NCI-H748 treated with DMSO at 0.1 percent for 48 hours (cell line): ENCODE measurements around the gene MFAP2.
"Not testable (repeated sequence)": the region's sequence is repeated elsewhere in the genome, so short reads cannot be mapped to it uniquely, and the experiment has no call there.

Source experiments
- DNase-seq: peaks from one replicate; lab custom pipeline; 2025; lab: John Stamatoyannopoulos, UW

Gene MFAP2

DNA sequence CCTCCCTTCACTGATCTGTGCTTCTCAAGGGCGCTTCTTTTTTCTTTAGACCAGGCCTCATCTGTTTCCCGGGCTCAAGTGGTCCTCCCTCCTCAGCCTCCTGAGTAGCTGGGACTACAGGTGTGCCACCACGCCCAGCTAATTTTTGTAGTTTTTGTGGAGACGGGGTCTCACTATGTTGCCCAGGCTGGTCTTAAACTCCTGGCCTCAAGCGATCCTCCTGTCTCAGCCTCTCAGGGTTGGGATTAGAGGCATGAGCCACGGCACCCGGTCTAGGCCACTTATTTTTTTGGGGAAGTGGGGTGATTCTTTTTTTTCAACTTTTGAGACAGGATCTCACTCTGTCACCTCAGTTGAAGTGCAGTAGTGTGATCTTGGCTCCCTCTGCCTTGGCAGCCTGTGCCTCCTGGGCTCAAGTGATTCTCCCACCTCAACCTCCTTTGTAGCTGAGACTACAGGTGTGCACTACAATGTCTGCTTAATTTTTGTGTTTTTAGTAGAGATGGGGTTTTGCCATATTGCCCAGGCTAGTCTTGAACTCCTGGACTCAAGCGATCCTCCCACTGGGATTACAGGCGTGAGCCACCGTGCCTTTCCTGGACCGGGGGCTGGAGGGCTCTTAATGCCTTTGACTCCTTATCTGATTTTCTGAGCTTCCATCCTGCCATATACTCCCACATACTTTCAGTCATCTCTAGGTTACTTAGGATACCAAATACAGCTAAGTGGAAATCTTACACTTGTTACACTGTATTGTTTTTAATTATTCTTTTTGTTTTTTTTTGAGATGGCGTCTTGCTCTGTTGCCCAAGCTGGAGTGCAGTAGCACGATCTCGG, 18.9 kb downstream of the MFAP2 start:
- DNase-seq, result no peak

DNA sequence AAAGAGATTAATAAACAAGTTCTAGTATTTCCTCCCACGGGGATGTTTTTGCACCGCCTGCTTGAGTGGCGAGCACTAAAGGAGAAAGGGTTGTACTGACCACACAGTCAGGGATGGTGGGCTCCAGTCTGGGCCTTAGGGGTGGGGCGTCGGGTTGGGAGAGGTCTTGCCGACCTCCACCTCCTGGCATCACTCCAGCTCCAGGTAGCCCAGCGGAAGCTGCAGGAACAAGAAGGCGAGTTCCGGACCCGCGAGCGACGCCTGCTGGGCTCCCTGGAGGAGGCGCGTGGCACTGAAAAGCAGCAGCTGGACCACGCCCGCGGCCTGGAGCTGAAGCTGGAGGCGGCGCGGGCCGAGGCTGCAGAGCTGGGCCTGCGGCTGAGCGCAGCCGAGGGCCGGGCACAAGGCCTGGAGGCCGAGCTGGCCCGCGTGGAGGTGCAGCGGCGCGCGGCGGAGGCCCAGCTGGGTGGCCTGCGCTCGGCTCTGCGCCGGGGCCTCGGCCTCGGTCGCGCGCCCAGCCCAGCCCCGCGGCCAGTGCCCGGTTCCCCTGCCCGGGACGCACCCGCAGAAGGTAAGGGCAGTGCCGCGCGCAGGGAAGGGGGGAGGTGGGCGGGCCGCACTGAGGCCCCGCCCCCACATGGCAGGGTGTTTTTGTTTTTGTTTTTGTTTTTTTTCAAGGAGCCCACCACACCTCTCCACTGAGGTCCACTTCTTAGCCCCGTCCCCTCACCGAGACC, 19.7 kb downstream of the MFAP2 start:
- DNase-seq, result peak; percentile 24

DNA sequence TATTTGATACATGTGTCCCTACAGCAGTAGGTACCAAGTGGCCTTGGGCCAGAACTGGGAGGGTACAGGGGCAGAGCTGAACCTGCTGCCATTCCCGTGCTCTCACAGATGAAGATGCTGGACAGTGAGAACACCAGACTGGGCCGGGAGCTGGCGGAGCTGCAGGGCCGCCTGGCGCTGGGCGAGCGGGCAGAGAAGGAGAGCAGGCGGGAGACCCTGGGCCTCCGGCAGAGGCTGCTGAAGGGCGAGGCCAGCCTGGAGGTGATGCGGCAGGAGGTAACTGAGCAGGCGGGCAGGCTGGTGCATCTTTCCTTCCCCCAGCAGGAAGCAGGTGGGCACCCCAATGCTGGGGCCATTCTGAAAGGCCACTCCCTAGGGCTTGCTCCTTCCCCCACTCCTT, 21.9 kb downstream of the MFAP2 start:
- DNase-seq, result no peak

DNA sequence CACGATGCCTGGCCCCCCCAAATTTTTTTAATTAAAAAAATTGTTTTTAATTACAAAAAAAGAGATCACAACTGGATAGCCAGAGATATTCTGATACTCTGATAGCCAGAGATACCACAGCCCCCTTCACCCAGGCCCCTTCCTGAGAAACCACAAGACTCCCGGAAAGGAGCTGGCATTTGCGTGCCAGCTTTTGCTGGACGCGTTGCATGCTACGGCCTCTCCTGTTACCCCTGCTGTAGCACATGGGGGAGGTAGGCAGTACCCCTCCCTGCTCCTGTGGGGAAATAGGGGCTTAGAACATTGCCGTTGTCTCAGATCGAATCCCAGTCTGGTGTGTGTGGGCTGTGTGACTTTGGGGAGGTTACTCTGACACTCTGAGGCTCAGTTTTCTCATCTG, 22.7 kb downstream of the MFAP2 start:
- DNase-seq, result no peak

DNA sequence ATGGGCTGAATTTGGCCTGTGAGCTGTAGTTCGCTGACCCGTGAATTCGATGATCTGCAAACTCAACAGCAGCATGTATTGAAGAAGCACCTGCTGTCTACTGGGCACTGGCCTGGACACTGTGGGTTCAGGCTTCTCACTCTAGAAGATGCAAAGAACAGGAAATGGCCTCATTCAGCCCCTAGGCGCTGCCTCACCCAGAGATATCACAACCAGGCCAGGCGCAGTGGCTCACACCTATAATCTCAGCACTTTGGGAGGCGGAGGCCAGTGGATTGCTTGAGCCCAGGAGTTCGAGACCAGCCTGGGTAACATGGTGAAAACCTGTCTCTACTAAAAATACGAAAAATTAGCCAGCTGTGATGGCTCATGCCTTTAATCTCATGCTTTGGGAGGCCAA, 23.6 kb downstream of the MFAP2 start:
- DNase-seq, result no peak

DNA sequence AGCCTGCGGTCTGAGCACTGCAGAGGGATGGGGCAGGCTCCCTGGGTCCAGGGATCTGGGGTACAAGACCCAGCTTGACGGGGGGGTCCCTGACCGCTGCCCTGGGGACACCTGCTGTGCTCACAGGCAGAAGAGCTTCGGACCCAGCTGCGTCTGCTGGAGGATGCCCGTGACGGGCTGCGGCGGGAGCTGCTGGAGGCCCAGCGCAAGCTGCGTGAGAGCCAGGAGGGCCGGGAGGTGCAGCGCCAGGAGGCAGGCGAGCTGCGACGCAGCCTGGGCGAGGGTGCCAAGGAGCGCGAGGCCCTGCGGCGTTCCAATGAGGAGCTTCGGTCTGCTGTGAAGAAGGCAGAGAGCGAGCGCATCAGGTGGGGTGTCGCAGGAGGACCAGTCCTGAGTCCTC, 25.2 kb downstream of the MFAP2 start:
- DNase-seq, result no peak

DNA sequence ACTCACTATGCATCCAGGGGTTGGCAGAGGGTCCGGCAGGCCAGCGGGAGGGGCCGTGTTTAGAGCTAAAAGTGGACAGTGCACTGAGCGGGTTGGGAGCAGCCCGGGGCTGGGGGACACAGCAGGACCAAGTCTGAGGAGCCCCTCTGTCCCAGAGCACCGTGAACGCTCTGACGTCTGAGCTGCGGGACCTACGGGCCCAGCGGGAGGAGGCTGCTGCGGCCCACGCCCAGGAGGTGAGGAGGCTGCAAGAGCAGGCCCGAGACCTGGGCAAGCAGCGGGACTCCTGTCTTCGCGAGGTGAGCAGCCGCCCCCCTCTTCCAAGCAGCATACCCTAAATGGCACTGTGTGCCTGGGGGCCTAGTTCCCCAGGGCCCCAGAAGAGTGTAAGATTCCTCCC, 25.8 kb downstream of the MFAP2 start:
- DNase-seq, result no peak

DNA sequence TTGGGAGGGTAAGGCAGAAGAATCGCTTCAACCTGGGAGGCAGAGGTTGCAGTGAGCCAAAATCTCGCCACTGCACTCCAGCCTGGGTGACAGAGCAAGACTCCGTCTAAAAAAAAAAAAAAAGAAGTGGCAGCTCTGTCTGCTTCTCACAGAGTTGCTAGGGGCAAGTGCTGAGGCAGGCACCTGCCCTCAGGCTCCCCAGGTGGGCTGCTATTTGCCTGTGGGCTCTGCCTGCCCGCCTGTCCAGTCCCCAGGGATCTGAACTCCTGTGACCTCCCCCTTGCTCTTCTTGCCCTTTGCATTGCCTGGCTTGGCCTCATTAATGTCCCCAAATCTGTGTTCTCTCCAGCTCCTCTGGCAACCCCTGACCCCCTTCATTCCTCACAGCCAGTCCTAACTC, 28.0 kb downstream of the MFAP2 start:
- not testable (repeated sequence) for DNase-seq

DNA sequence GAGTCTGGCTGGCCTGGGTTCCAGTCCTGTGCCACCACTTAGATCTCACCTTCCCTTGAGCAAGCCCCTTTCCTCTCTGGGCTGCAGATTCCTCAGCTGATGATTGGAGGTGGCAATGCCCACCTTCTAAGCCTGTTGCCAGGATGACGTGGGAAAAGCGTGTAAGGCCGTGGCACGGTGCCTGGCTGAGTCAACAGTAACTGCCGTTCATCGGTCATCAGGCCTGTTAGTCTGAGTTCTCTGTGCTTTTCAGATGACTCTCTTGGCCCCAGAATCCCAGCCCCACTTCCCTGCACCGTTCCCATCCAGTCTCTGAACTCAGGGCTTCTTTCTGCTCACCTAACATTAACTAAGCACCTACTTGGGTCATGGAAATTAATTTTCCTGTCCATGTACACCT, 31.4 kb downstream of the MFAP2 start:
- DNase-seq, result not testable (repeated sequence)

DNA sequence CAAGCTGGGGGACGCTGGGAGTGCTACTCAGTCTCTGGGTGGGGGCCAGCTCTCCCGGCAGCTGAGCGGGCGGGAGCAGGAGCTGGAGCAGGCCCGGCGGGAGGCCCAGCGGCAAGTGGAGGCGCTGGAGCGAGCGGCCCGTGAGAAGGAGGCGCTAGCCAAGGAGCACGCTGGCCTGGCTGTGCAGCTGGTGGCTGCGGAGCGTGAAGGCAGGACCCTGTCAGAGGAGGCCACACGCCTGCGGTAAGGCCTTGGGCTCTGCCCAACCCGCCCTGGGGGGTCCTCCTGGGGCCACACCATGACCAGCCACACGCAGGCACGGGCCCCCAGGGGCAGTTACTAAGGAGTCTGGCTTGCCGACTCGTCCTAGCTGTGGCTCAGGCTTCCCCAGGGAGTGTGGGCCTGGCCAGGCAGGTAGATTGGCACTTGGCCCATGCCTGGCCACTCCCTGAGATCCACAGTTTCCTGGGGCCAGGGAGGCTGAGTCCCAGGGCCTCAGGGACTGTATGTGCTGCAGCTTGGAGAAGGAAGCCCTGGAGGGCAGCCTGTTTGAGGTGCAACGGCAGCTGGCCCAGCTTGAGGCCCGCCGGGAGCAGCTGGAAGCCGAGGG, 32.0 kb downstream of the MFAP2 start:
- not testable (repeated sequence) for DNase-seq

DNA sequence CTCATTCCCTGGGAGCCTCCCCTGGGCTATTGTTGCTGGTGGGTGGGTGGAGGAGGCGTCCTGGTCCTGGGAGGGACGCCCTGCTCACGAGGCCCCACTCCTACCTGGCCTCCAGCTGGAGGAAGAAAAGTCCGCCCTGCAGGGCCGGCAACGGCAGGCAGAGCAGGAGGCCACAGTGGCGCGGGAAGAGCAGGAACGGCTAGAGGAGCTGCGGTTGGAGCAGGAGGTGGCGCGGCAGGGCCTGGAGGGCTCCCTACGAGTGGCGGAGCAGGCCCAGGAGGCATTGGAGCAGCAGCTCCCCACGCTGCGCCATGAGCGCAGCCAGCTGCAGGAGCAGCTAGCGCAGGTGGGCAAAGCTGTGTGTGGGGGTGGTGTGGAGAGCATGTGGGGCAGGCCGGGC, 33.8 kb downstream of the MFAP2 start:
- DNase-seq, result no peak

DNA sequence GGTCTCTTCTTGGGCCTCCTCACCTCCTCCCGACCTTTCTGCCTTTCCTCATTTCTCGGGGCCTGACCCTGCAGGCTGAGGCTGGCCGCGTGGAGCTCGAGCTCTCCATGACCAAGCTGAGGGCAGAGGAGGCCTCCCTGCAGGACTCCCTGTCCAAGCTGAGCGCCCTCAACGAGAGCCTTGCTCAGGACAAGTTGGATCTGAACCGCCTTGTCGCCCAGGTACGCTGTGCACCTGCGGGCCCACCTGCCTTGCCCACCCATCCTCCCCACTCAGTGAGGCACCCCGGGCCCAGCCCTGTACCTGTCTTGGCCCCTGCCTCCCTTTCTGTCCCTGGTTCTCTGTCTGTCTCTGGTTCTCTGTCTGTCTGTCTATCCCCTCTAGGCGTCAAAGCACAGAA, 34.2 kb downstream of the MFAP2 start:
- not testable (repeated sequence) for DNase-seq

DNA sequence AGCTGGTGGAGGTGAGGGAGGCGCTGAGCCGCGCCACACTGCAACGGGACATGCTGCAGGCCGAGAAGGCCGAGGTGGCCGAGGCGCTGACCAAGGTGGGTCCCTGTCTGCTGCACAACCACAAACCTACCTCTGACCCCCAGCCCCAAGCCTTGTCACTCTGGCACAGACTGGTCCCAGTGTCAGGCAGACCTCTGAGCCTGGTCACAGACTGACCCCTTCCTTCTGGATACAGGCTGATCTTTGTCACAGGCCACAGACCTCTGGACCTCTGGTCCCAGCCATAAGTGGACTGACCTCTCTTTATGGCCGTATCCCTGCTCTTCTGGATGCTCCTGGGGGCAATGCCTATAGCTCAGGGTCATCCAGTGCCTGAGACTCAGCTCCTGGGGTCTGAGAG, 34.9 kb downstream of the MFAP2 start:
- DNase-seq, result not testable (repeated sequence)

DNA sequence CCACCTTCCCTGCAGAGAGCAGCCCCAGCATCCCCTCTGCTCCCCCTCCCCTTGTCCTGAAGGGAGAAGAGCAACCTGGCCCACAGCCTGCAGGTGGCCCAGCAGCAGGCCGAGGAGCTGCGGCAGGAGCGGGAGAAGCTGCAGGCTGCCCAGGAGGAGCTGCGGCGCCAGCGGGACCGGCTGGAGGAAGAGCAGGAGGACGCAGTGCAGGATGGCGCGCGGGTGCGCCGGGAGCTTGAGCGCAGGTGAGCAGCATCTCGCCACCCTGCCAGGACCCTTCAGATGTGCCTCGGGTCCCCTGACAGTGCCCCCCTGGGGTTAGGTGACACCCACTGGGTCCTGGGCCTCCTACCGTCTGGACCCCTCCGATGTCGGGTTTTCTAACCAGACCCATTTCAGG, 36.4 kb downstream of the MFAP2 start:
- no peak for DNase-seq

DNA sequence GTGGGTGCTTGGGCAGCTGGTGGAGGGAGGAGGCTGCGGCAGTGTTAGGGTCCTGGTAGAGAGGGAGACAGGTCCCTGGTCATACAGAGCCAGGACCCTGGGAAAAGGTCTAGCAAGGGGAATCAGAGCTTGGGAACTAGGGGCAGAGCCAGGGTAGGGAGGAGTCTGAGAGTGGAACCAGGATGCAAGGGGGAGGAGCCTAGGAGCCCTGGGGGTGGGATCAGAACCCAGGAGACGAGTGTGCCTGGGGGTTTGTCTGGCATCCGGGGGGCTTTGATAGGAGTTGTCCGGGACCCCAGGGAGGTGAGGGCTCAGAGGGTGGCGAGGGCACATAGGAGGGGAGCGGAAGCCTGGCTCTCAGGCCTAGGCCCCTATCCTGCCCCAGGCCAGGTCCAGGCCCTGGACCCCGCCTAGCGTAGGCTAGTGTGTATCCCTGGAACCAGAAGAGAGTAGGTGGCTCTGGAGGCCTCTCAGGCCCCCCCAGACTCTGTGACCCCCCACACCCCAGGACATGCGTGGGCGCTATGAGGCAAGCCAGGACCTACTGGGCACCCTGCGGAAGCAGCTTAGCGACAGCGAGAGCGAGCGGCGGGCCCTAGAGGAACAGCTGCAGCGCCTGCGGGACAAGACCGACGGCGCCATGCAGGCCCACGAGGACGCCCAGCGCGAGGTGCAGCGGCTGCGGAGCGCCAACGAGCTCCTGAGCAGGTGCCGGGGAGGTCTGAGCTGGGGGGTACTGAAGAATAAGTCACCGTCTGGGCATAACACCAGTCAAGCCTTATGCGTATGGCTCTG, 40.8 kb downstream of the MFAP2 start:
- DNase-seq, result not testable (repeated sequence)

DNA sequence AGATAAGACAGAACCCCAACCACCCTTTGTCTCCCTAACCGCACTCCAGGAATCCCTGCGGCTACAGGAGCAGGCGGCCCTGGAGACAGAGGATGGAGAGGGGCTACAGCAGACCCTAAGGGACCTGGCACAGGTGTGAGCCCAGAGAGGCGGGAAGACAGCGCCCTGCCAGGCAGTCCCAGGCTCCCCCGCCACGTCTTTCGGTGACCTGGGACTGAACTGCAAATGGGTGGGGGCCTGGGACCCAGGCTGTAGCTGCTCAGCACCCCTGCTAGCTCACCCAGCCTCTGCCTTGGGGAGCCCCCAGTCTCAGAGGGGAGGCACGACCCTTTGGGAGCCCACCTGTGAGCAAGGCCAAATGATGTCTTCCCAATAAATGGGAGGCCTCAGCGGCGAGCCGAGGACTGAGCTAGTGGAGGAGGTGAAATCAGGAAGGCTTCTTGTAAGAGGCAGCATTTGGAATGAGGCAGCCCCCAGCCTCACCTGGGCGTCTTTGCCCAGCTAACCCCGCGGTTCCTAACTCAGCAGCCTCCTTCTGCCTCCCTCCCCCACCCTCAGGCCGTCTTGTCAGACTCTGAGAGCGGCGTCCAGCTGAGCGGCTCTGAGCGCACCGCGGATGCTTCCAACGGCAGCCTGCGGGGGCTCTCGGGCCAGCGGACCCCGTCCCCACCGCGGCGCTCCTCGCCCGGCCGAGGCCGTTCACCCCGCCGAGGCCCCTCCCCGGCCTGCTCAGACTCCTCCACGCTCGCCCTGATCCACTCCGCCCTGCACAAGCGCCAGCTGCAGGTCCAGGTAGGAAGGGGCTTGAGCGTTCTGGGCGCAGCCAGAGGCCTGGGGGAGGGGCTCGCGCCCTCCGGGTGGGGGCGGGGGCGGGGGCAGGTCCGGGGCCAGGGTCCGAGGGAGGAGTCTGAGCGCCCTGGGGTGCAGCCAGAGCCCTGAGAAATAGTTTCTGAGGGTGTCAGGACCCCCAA, 41.8 kb downstream of the MFAP2 start:
- no peak for DNase-seq

DNA sequence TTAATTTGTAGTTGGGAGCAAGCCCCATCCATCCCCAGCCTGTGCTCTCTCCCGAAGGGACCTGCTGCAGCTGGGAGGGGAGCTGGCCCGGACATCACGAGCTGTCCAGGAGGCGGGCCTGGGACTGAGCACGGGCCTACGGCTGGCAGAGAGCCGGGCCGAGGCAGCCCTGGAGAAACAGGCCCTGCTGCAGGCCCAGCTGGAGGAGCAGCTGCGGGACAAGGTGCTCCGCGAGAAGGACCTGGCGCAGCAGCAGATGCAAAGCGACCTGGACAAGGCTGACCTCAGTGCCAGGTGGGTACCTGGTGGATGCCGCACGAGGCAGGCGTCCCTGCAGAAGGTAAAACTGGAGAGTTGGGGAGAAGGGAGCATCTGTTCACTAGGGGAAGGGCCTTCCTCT, 43.8 kb downstream of the MFAP2 start:
- not testable (repeated sequence) for DNase-seq

DNA sequence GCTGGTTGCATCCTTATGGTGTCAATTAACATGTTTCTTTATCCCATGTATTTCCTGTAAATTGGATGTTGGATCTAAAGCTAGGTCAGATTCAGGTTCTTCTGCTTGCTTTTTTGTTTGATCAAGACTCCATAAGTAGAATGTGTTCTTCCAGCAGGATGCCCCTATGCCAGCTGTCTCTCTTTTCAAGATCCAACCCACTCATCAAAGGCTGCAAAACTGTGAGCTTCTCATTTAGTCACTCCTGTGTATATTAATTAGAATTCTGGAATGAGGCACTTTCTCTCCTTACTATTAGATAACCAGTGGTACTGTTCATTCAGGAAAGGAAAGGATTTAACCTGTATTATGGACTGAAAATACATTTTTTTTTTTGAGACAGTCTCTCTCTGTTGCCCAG, 46.5 kb downstream of the MFAP2 start:
- not testable (repeated sequence) for DNase-seq

DNA sequence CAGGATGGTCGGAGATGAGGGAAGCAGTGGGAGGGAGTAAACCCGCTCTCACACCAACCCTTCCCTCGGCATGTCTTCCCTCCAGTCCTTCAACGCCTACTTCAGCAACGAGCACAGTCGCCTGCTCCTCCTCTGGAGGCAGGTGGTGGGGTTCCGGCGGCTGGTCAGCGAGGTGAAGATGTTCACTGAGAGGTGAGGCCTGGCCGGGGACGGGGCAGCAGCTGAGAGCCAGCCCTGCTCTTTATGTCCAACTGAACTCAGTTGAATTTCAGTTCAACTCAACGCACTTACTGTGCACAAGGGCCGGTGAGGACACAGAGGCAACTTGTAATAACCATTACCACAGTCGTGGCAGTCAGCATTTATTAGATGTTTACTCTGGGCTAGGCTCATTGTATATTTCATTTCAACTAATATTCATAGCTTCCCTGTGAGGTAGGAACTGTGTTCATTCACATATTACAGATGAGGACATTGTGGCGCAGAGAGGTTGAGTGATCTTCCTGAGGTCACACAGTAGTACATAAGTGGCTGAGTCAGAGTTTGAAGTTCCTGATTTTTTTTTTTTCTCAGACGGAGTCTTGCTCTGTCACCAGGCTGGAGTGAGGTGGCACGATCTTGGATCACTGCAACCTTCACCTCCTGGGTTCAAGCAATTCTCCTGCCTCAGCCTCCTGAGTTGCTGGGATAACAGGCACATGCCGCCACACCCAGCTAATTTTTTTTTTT, 49.0 kb downstream of the MFAP2 start:
- not testable (repeated sequence) for DNase-seq
